Activated CD4-positive, alpha-beta T cell treated with anti-CD3 and anti-CD28 coated beads, Interleukin-2, amount 50 U/mL, for 24 hours (primary cell): ENCODE data around the gene CDC27.
"Not testable (repeated sequence)": the region's sequence is repeated elsewhere in the genome, so short reads cannot be mapped to it uniquely, and the experiment has no call there.

Experiments used
- DNase-seq, 2 donors: peaks; one replicate each; pipeline ENCODE4 v3.0.0-alpha.2; 2020; ENCODE audit warnings: low read depth in 1 of 2, low spot score in 1 of 2

CDC27 gene

GRCh38 chr17:47197821-47198220 lies 8.7 kb upstream of the CDC27 start:
- no peak for DNase-seq

GRCh38 chr17:47193931-47194511 lies 4.9 kb upstream of the CDC27 start:
- DNase-seq: no peak

- no peak for DNase-seq
Observed at GRCh38 chr17:47192554-47192953, 3.5 kb upstream of the CDC27 start.

- DNase-seq: no peak
Observed at GRCh38 chr17:47190770-47191169, 1.7 kb upstream of the CDC27 start.

GRCh38 chr17:47190243-47190642 lies 1.1 kb upstream of the CDC27 start:
- no peak for DNase-seq

GRCh38 chr17:47189732-47190237 lies 690 bp upstream of the CDC27 start:
- DNase-seq: no peak

GRCh38 chr17:47188271-47188875 lies 722 bp downstream of the CDC27 start:
- DNase-seq: peak in 1 of 2 donors; percentile 7

- no peak for DNase-seq
Observed at GRCh38 chr17:47184681-47185080, 4.4 kb downstream of the CDC27 start.

- DNase-seq: not testable (repeated sequence)
Observed at GRCh38 chr17:47180988-47181387, 8.1 kb downstream of the CDC27 start.

GRCh38 chr17:47180337-47180736 lies 8.8 kb downstream of the CDC27 start:
- DNase-seq: no peak

GRCh38 chr17:47179141-47179540 lies 10.0 kb downstream of the CDC27 start:
- DNase-seq: no peak

- DNase-seq: no peak
Observed at GRCh38 chr17:47177261-47177660, 11.8 kb downstream of the CDC27 start.

- no peak for DNase-seq
Observed at GRCh38 chr17:47176389-47176826, 12.7 kb downstream of the CDC27 start.

GRCh38 chr17:47174823-47175222 lies 14.3 kb downstream of the CDC27 start:
- not testable (repeated sequence) for DNase-seq

GRCh38 chr17:47172696-47173565 lies 16.2 kb downstream of the CDC27 start:
- no peak for DNase-seq

- no peak for DNase-seq
Observed at GRCh38 chr17:47170710-47171109, 18.4 kb downstream of the CDC27 start.

- DNase-seq: not testable (repeated sequence)
Observed at GRCh38 chr17:47168896-47169295, 20.2 kb downstream of the CDC27 start.

- not testable (repeated sequence) for DNase-seq
Observed at GRCh38 chr17:47166854-47167253, 22.2 kb downstream of the CDC27 start.

GRCh38 chr17:47165137-47165536 lies 24.0 kb downstream of the CDC27 start:
- DNase-seq: no peak

- no peak for DNase-seq
Observed at GRCh38 chr17:47164263-47164662, 24.8 kb downstream of the CDC27 start.

- no peak for DNase-seq
Observed at GRCh38 chr17:47162013-47162622, 27.0 kb downstream of the CDC27 start.
